Suppressor macrophage treated with lipopolysaccharide for 1 hour (primary cell): ENCODE measurements around the gene APLP2.
A peak's percentile ranks its signal among the peaks of the same experiment; 100 is the strongest.
"Not testable (repeated sequence)": the region's sequence is repeated elsewhere in the genome, so short reads cannot be mapped to it uniquely, and the experiment has no call there.

ENCODE experiments used
- DNase-seq, 3 donors: peaks; one replicate each; pipeline ENCODE4 v3.0.0-alpha.2; 2020 to 2022

Gene APLP2

GRCh38 chr11:130061017-130061416 lies 8.7 kb upstream of the APLP2 start:
- DNase-seq = no peak

GRCh38 chr11:130062026-130062425 lies 7.7 kb upstream of the APLP2 start:
- DNase-seq = no peak

- DNase-seq = peak in 1 of 3 donors; percentile 20
These were observed 6.2 kb upstream of the APLP2 start for GRCh38 chr11:130063451-130063850.

GRCh38 chr11:130064596-130064995 lies 5.1 kb upstream of the APLP2 start:
- peak; percentile 64 to 70 (median 69) for DNase-seq

- no peak for DNase-seq
These were observed 3.4 kb upstream of the APLP2 start for GRCh38 chr11:130066338-130066737.

- no peak for DNase-seq
These were observed 1.1 kb upstream of the APLP2 start for GRCh38 chr11:130068546-130068985.

- DNase-seq = peak in 2 of 3 donors; percentile 39 to 70
These were observed 572 bp upstream of the APLP2 start for GRCh38 chr11:130068986-130069658.

- DNase-seq = peak; percentile 36 to 60 (median 46)
These were observed 583 bp downstream of the APLP2 start for GRCh38 chr11:130070109-130070845.

- DNase-seq = peak; percentile 55 to 65 (median 59)
These were observed 1.1 kb downstream of the APLP2 start for GRCh38 chr11:130070846-130071200.

GRCh38 chr11:130071211-130071712 lies 1.6 kb downstream of the APLP2 start:
- DNase-seq = peak; percentile 59 to 77 (median 73)

- no peak for DNase-seq
These were observed 5.0 kb downstream of the APLP2 start for GRCh38 chr11:130074736-130075135.

GRCh38 chr11:130076778-130077481 lies 7.2 kb downstream of the APLP2 start:
- DNase-seq = peak in 1 of 3 donors; percentile 23

- no peak for DNase-seq
These were observed 8.0 kb downstream of the APLP2 start for GRCh38 chr11:130077671-130078070.

GRCh38 chr11:130078080-130078479 lies 8.4 kb downstream of the APLP2 start:
- no peak for DNase-seq

- no peak for DNase-seq
These were observed 16.1 kb downstream of the APLP2 start for GRCh38 chr11:130085671-130086290.

GRCh38 chr11:130086669-130087068 lies 17.0 kb downstream of the APLP2 start:
- peak in 2 of 3 donors; percentile 47 to 52 for DNase-seq

GRCh38 chr11:130087294-130087926 lies 17.7 kb downstream of the APLP2 start:
- no peak for DNase-seq

- no peak for DNase-seq
These were observed 18.5 kb downstream of the APLP2 start for GRCh38 chr11:130088217-130088616.

GRCh38 chr11:130088919-130089673 lies 19.4 kb downstream of the APLP2 start:
- no peak for DNase-seq

- no peak for DNase-seq
These were observed 20.0 kb downstream of the APLP2 start for GRCh38 chr11:130089674-130090073.

- not testable (repeated sequence) for DNase-seq
These were observed 20.8 kb downstream of the APLP2 start for GRCh38 chr11:130090517-130090916.

- DNase-seq = not testable (repeated sequence)
These were observed 21.5 kb downstream of the APLP2 start for GRCh38 chr11:130091169-130091568.
